IPS-20b (cell line): Measurements from ENCODE around the gene SIRPB2.
A peak's percentile ranks its signal among the peaks of the same experiment; 100 is the strongest.
"Not testable (repeated sequence)": the region's sequence is repeated elsewhere in the genome, so short reads cannot be mapped to it uniquely, and the experiment has no call there.

Source experiments
- H3K27ac ChIP-seq: one replicate; pipeline ENCODE4 v1.5.1; 2013; ENCODE audit warnings: low read length
- H3K27me3 ChIP-seq: 2 replicates; pipeline ENCODE4 v1.6.1; 2013; ENCODE audit warnings: mild to moderate bottlenecking, low read length, inconsistent platforms; ENCODE audit not compliant: insufficient read depth
- H3K36me3 ChIP-seq: 2 replicates; pipeline ENCODE4 v1.6.1; 2013; ENCODE audit warnings: low read depth, mild to moderate bottlenecking, inconsistent platforms, low read length, moderate library complexity; ENCODE audit not compliant: insufficient read depth
- H3K4me1 ChIP-seq: 2 replicates; pipeline ENCODE4 v1.6.1; 2013; ENCODE audit warnings: mild to moderate bottlenecking, control low read depth, inconsistent platforms, low read length, moderate library complexity; ENCODE audit not compliant: insufficient read depth
- H3K4me3 ChIP-seq: 2 replicates; pipeline ENCODE4 v1.5.1; 2013; ENCODE audit warnings: mild to moderate bottlenecking, low read length, inconsistent platforms
- H3K9ac ChIP-seq: 2 replicates; pipeline ENCODE4 v1.6.1; 2013; ENCODE audit warnings: low read depth, mild to moderate bottlenecking, inconsistent platforms, low read length, moderate library complexity
- H3K9me3 ChIP-seq: 2 replicates; pipeline ENCODE4 v1.6.1; 2013; ENCODE audit warnings: mild to moderate bottlenecking, low read depth, low read length, inconsistent platforms; ENCODE audit not compliant: insufficient read depth

SIRPB2 gene

DNA sequence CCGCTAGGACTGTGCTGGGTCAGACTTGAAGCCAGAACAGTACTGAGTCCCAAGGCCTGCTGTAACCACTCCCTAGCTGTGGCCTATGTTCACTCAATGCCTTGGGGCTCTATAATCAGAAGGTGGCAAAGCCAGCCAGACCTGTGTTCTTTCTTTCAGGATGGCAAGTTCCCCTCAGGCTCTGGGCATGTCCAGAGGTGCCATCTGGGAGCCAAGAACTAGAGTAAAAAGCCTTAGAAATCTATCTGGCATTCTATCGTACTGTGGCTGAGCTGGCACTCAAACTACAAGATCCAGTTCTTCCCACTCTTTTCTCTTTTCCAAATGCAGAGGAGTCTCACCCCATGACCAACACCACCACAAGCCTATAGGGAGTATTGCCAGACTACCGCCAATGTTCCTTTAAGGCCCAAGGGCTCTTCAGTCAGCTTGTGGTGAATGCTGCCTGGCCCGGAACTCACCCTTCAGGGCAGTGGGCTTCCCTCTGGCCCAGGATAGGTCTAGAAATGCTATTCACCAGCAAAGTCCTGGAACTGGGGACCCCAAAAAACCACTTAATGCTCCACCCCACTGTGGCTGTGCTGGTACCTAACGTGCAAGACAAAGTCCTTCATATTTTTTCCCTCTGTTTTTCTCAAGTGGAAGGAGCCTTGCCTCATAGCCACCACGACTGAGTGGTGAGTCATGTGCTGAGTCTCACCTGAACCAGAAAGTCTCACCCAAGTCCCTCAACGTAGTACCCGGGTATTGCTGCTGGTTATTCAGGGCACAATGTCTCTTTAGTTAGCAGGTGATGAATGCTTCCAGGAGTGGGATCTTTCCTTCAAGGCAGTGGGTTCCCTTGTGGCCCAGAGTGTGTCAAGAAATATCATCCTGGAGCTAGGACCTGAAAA is 8.6 kb upstream of the SIRPB2 start:
- Histone ChIP-seq H3K36me3 (no peaks in the 10 kb centered on the region), H3K4me1 (peaks cover 13% of the 10 kb centered on the region; the same call in 1 of the 2 replicates), H3K27me3 (no peaks in the 10 kb centered on the region), H3K4me3 (0 out of 2 replicates have a peak overlapping the region, but pooled peaks have one; percentile 13), H3K27ac (peak overlapping the region; percentile 49), H3K9ac (peak overlapping the region; percentile 61; the same call in 1 of the 2 replicates), H3K9me3 (peaks cover 6% of the 10 kb centered on the region; the same call in 1 of the 2 replicates)

DNA sequence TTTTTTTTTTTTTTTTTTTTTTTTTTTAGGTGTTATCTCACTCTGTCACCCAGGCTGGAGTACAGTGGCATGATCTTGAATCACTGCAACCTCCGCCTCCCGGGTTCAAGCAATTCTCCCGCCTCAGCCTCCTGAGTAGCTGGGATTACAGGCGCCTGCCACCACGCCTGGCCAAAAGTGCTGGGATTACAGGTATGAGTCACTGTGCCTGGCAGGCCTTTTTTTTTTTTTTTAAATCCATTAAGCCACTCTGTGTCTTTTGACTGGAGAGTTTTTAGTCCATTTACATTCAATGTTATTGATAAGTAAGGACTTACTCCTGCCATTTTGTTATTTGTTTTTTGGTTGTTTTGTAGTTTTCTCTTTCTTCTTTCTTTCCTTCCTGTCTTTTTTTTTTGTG is 6.2 kb upstream of the SIRPB2 start:
- not testable (repeated sequence) for H3K9ac ChIP-seq, H3K27ac ChIP-seq, H3K27me3 ChIP-seq, H3K9me3 ChIP-seq, H3K4me3 ChIP-seq, H3K36me3 ChIP-seq
- H3K4me1 ChIP-seq = peaks cover 13% of the 10 kb centered on the region; the same call in 1 of the 2 replicates

DNA sequence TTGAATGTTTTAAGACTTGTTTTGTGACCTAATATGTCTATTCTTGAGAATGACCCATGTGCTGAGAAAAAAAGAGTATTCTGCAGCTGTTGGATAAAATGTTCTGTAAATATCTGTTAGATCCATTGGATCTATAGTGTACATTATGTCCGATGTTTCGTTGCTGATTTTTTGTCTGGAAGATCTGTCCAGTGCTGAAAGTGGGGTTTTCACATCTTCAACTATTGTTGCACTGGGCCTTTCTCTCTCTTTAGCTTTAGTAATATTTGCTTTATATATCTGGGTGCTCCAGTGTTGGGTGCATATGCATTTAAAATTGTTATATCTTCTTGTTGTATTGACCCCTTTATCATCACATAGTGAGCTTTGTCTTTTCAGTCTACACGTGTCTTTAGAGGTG is 5.7 kb upstream of the SIRPB2 start:
- Histone ChIP-seq H3K36me3 (no peaks in the 10 kb centered on the region), H3K27me3 (no peaks in the 10 kb centered on the region), H3K9me3 (peaks cover 1% of the 10 kb centered on the region; the same call in 1 of the 2 replicates), H3K9ac (no peak overlapping the region), H3K4me1 (peaks cover 13% of the 10 kb centered on the region; the same call in 1 of the 2 replicates), H3K4me3 (no peak overlapping the region), H3K27ac (no peak overlapping the region)

DNA sequence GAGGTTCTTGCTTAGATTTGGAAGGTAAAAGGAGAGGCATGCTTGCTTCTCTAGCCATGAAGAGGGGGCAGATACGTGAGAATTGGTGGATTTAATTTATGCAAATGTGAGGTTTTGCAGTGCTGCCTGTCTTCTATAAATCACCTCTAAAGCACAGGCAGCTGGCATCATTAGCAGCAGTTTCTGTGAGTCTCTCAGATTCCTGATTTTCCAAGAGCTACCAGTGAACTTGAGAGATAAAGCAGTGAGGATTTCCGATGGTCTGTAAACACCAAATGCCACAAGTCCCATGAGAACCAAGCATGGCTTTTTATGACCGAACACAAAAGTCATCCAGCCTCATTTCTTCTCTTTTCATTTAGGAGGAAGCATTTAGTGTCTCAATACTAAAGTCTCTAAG is 3.2 kb upstream of the SIRPB2 start:
- H3K4me3 ChIP-seq = no peak overlapping the region
- no peak overlapping the region for H3K27ac ChIP-seq
- no peaks in the 10 kb centered on the region for H3K36me3 ChIP-seq
- no peaks in the 10 kb centered on the region for H3K9me3 ChIP-seq
- no peak overlapping the region for H3K9ac ChIP-seq
- H3K27me3 ChIP-seq = no peaks in the 10 kb centered on the region
- H3K4me1 ChIP-seq = no peaks in the 10 kb centered on the region

DNA sequence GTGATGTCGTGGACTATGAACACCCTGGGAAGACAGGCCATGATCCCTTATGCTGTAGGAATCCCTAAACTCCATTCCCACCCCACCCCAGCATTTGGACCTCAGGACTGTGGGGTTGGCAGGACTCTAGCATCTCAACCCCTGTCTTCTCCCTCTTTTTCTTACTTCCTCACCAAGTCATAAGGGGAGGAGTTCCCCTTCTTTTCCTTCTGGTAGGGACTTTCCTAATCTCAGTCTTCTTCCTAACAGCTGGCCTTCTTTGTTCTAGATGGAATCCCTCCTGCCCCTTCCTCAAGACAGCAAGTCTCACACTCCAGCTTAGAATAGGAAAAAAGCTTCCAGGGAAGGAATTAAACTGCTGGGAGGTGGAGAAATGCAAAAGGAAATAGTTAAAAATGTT is 2.3 kb upstream of the SIRPB2 start:
- H3K9me3 ChIP-seq = no peaks in the 10 kb centered on the region
- H3K27ac ChIP-seq = no peak overlapping the region
- no peaks in the 10 kb centered on the region for H3K4me1 ChIP-seq
- H3K4me3 ChIP-seq = no peak overlapping the region
- no peak overlapping the region for H3K9ac ChIP-seq
- no peaks in the 10 kb centered on the region for H3K27me3 ChIP-seq
- H3K36me3 ChIP-seq = no peaks in the 10 kb centered on the region

DNA sequence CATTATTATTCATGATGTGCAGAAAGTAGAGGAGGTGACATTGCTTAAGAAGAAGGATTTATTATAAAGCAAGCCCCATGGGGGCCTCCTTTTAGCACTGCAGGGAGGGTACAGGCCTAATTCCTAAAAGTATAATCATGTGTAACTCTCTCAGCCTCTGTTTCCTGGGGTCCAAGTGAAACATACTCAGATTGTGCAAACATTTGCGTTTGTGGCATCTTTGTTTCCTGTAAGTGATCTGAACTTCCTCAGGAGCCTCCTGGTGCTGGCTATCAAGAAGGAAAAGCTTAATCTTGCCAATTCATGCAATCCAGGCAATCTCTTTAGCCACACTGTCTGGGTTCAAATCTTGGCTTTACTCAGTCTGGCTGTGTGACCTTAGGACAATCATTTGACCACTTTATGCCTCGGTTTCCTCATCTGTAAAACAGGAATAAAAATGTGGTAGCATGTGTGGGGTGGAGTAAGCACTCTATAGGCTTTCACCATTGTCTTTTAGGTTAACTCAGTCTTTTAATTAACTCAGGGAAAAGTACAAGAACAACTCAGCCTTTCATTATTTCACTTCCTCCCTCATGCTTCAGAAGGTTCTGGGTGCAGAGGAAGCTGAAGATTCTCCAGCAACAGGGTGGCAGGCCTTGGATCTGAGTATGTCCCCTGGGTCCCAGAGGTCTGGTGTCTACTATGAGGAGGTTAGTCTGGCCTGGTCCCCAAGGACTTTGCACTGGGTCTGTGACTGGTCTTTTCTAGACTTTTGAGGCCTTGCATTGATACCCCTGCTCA is 831 bp upstream of the SIRPB2 start:
- H3K4me3 ChIP-seq = no peak overlapping the region
- H3K9ac ChIP-seq = no peak overlapping the region
- H3K9me3 ChIP-seq = no peaks in the 10 kb centered on the region
- H3K27ac ChIP-seq = no peak overlapping the region
- H3K27me3 ChIP-seq = no peaks in the 10 kb centered on the region
- no peaks in the 10 kb centered on the region for H3K36me3 ChIP-seq
- no peaks in the 10 kb centered on the region for H3K4me1 ChIP-seq

DNA sequence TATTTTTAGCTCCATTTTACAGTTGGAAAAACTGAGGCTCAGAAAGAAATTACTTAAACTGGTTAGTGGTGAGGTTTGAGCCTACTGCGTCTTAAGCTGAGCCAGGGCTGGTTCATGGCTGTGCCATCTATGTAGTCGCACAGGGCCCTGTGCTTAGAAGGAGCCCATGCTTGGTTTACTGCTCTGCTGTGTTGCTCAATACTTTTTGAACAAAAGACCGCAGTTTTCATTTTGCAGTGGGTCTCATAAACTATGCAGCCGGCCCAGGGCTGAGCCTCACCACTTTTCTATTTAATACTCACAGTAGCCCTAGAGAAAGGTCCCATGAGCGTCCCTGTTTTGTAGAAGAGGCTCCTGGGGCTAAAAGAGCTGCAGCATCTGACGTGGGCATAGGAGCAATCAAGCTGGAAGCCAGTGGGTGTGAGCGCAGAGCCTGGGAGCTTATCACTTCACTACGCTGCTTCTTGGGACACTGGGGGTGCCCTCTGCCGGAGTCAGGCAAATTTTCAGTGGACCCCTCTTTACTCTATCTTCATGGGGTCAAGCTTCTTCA is 501 bp downstream of the SIRPB2 start:
- no peak overlapping the region for H3K9ac ChIP-seq
- no peaks in the 10 kb centered on the region for H3K4me1 ChIP-seq
- H3K27me3 ChIP-seq = 0 out of 2 replicates have a peak, but pooled peaks cover 5% of the 10 kb centered on the region
- H3K9me3 ChIP-seq = no peaks in the 10 kb centered on the region
- H3K36me3 ChIP-seq = no peaks in the 10 kb centered on the region
- no peak overlapping the region for H3K4me3 ChIP-seq
- no peak overlapping the region for H3K27ac ChIP-seq

DNA sequence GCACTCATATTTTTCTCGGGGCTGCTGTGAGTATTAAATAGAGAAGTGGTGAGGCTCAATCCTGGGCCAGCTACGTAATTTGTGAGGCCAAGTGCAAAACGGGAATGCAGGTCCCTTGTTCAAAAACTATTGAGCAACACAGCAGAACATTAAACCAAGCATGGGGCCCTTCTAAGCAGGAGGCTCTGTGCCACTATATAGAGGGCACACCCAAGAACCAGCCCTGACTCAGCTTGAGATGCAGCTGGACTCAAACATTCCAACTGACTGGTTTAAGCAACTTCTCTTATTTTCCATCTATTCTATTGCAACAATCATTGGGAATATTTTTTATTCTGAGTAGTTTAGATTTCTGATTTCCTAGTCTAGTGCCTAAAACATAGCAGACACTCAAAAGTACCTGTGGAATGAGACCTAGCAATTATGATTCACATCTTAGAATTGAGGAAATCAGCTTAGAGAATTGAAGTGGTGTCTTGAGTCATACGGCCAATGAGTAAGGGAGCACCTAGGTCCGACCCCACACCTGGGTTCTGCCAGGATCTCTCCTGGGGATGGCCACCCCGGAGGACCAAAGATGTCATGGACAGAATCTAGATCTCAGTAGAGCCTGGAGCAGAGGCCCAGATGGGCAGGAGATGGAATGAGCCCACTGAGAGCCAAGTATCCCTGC is 1.3 kb downstream of the SIRPB2 start:
- Histone ChIP-seq H3K36me3 (no peaks in the 10 kb centered on the region), H3K27ac (no peak overlapping the region), H3K4me1 (no peaks in the 10 kb centered on the region), H3K9ac (no peak overlapping the region), H3K4me3 (no peak overlapping the region), H3K9me3 (no peaks in the 10 kb centered on the region), H3K27me3 (0 out of 2 replicates have a peak, but pooled peaks cover 5% of the 10 kb centered on the region)

DNA sequence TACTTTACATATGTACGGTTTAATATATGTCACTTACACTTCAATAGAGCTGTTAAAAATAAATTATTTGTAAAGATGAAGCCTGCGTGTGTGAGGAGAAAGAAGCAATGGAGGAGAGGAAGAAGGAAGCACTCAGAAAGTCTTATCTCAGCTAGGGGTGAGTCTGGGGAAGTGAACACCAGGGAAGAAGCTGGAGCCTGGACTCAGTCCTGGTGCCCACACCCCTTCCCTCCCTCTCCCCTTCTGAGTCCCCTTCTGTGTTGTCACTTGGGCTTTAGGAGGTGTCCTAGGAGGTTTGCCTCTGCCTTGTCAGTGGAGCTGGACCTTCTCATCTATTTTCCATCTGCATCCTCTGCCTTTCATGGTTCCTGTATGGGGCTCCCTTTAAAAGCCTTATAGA is 1.9 kb downstream of the SIRPB2 start:
- Histone ChIP-seq H3K27me3 (0 out of 2 replicates have a peak, but pooled peaks cover 5% of the 10 kb centered on the region), H3K9ac (no peak overlapping the region)

DNA sequence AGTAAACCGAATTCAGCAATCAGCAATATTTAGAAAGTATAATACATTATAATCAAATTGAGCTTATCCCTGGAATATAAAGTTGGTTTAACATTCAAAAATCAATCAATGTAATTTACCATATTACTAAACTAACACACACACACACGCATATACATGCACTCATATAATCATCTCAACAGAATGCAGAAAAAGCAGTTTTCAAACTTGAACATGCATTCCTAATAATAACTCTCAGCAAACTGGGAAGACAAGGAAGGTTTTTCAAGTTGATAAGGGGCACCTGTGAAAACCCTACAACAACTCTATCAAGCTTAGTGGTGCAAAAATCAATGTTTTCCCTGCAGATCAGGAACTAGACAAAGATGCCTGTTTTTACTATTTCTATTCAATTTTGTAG is 4.7 kb downstream of the SIRPB2 start:
- Histone ChIP-seq H3K9me3 (no peaks in the 10 kb centered on the region), H3K4me1 (no peaks in the 10 kb centered on the region), H3K27ac (no peak overlapping the region), H3K36me3 (no peaks in the 10 kb centered on the region), H3K27me3 (0 out of 2 replicates have a peak, but pooled peaks cover 5% of the 10 kb centered on the region), H3K9ac (no peak overlapping the region), H3K4me3 (no peak overlapping the region)

More for the DNA sequence above, 1.9 kb downstream of the SIRPB2 start:
- no peak overlapping the region for H3K4me3 ChIP-seq
- H3K9me3 ChIP-seq = no peaks in the 10 kb centered on the region
- no peaks in the 10 kb centered on the region for H3K36me3 ChIP-seq
- no peak overlapping the region for H3K27ac ChIP-seq
- no peaks in the 10 kb centered on the region for H3K4me1 ChIP-seq

DNA sequence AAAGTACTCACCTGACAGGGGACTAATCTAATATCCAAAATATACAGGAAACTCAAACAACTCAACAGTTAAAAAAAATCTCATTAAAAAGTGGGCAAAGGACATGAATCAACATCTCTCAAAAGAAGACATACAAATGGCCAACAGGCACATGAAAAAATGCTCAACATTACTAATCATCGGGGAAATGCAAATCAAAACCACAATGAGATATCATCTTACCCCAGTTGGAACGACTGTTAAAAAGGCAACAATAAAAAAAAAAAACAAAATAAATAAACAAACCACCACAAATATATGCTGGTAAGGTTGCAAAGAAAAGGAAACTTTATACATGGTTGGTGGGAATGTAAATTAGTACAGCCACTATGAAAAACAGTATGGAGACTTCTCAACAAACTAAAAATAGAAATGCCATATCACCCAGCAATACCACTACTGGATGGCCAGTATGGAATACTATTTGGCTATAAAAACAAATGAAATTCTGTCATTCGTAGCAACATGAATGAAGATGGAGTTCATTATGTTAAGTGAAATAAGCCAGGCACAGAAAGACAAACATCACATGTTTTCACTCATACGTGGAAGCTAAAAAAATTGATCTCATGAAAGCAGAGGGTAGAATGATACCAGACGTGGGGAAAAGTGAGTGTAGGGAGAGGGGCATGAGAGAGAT is 6.6 kb downstream of the SIRPB2 start:
- Histone ChIP-seq H3K9me3 (no peaks in the 10 kb centered on the region), H3K9ac (no peak overlapping the region), H3K4me1 (no peaks in the 10 kb centered on the region), H3K27ac (no peak overlapping the region), H3K27me3 (0 out of 2 replicates have a peak, but pooled peaks cover 5% of the 10 kb centered on the region), H3K4me3 (no peak overlapping the region), H3K36me3 (no peaks in the 10 kb centered on the region)
